H9 (cell line): ENCODE data around the gene TRMU. TPM values are rescaled to one million over a fixed set of nuclear protein-coding genes. Genes with fewer than 3 reads are reported as not detected.

Experiments used
- DNase-seq: peaks from one replicate; pipeline ENCODE4 v3.0.0-alpha.2; 2017
- H2AFZ ChIP-seq: one replicate; pipeline ENCODE4 v1.6.1; 2013; ENCODE audit warnings: mild to moderate bottlenecking, low read length, control low read depth, moderate library complexity
- H2AK5ac ChIP-seq: 2 replicates; pipeline ENCODE4 v1.6.1; 2013; ENCODE audit warnings: low read length, control low read depth, mixed read lengths; ENCODE audit not compliant: insufficient read length
- H2BK120ac ChIP-seq: one replicate; pipeline ENCODE4 v1.6.1; 2013; ENCODE audit warnings: low read depth, mild to moderate bottlenecking, low read length, control low read depth, inconsistent platforms; ENCODE audit not compliant: poor library complexity, severe bottlenecking
- H2BK12ac ChIP-seq: 2 replicates; pipeline ENCODE4 v1.6.1; 2013; ENCODE audit warnings: low read length, control low read depth, mixed read lengths, low read depth; ENCODE audit not compliant: insufficient read length
- H2BK15ac ChIP-seq: 2 replicates; pipeline ENCODE4 v1.6.1; 2013; ENCODE audit warnings: low read depth, low read length, control low read depth
- H2BK20ac ChIP-seq: one replicate; pipeline ENCODE4 v1.6.1; 2013; ENCODE audit warnings: low read depth, mild to moderate bottlenecking, low read length, control low read depth, inconsistent platforms; ENCODE audit not compliant: poor library complexity, severe bottlenecking
- H2BK5ac ChIP-seq: 2 replicates; pipeline ENCODE4 v1.6.1; 2013; ENCODE audit warnings: low read length, control low read depth, mixed read lengths; ENCODE audit not compliant: insufficient read length
- H3K14ac ChIP-seq: 2 replicates; pipeline ENCODE4 v1.6.1; 2013; ENCODE audit warnings: low read length, control low read depth; ENCODE audit not compliant: insufficient read depth
- H3K18ac ChIP-seq: 2 replicates; pipeline ENCODE4 v1.6.1; 2013; ENCODE audit warnings: low read depth, mild to moderate bottlenecking, mixed read lengths, low read length, control low read depth; ENCODE audit not compliant: insufficient read length
- H3K23ac ChIP-seq: 2 replicates; pipeline ENCODE4 v1.6.1; 2013; ENCODE audit warnings: low read length, control low read depth, mixed read lengths, low read depth; ENCODE audit not compliant: insufficient read length
- H3K23me2 ChIP-seq: 2 replicates; pipeline ENCODE4 v1.6.1; 2013; ENCODE audit warnings: low read depth, mild to moderate bottlenecking, mixed read lengths, low read length, control low read depth; ENCODE audit not compliant: insufficient read length, poor library complexity, severe bottlenecking
- H3K27ac ChIP-seq: 2 replicates; pipeline ENCODE4 v1.5.1; 2013; ENCODE audit warnings: low read length, control low read depth, mixed read lengths, low read depth; ENCODE audit not compliant: insufficient read length
- H3K27me3 ChIP-seq: 2 replicates; pipeline ENCODE4 v1.6.1; 2013; ENCODE audit warnings: low read length, control low read depth, inconsistent platforms; ENCODE audit not compliant: insufficient read depth
- H3K4ac ChIP-seq: 2 replicates; pipeline ENCODE4 v1.6.1; 2013; ENCODE audit warnings: low read depth, mild to moderate bottlenecking, control low read depth, inconsistent platforms, low read length, moderate library complexity
- H3K4me1 ChIP-seq: 2 replicates; pipeline ENCODE4 v1.6.1; 2013; ENCODE audit warnings: low read length, control low read depth, inconsistent platforms; ENCODE audit not compliant: insufficient read depth
- H3K4me2 ChIP-seq: 2 replicates; pipeline ENCODE4 v1.6.1; 2013; ENCODE audit warnings: low read length, control low read depth, mixed read lengths; ENCODE audit not compliant: insufficient read length, insufficient read depth
- H3K56ac ChIP-seq: 2 replicates; pipeline ENCODE4 v1.6.1; 2013; ENCODE audit warnings: low read depth, mild to moderate bottlenecking, mixed read lengths, low read length, control low read depth; ENCODE audit not compliant: insufficient read length
- H3K79me1 ChIP-seq: 2 replicates; pipeline ENCODE4 v1.6.1; 2013; ENCODE audit warnings: low read depth, mild to moderate bottlenecking, moderate library complexity, low read length, control low read depth, inconsistent platforms; ENCODE audit not compliant: insufficient read depth, poor library complexity, severe bottlenecking
- H3K79me2 ChIP-seq: 2 replicates; pipeline ENCODE4 v1.6.1; 2013; ENCODE audit warnings: low read length, control low read depth, inconsistent platforms; ENCODE audit not compliant: insufficient read depth
- H3K9ac ChIP-seq: 2 replicates; pipeline ENCODE4 v1.6.1; 2013; ENCODE audit warnings: low read length, control low read depth, mixed read lengths; ENCODE audit not compliant: insufficient read length; ENCODE audit errors: extremely low read depth
- H3K9me3 ChIP-seq: one replicate; pipeline ENCODE4 v1.6.1; 2013; ENCODE audit warnings: low read depth, low read length, inconsistent platforms; ENCODE audit not compliant: control insufficient read depth
- H3T11ph ChIP-seq: one replicate; pipeline ENCODE4 v1.6.1; 2013; ENCODE audit warnings: mild to moderate bottlenecking, low read length, control low read depth, inconsistent platforms
- H4K20me1 ChIP-seq: one replicate; pipeline ENCODE4 v1.6.1; 2013; ENCODE audit not compliant: control insufficient read depth, insufficient read length, insufficient read depth
- H4K5ac ChIP-seq: 2 replicates; pipeline ENCODE4 v1.6.1; 2013; ENCODE audit warnings: low read depth, mild to moderate bottlenecking, mixed read lengths, low read length, control low read depth; ENCODE audit not compliant: insufficient read length
- H4K8ac ChIP-seq: replicated peaks from 2 replicates; pipeline ENCODE4 v1.6.1; 2013; ENCODE audit warnings: low read length, control low read depth, mixed read lengths, low read depth; ENCODE audit not compliant: insufficient read length
- H4K91ac ChIP-seq: 2 replicates; pipeline ENCODE4 v1.6.1; 2013; ENCODE audit warnings: low read depth, mild to moderate bottlenecking, moderate library complexity, mixed read lengths, low read length, control low read depth; ENCODE audit not compliant: insufficient read length
- H3K27ac Mint-ChIP-seq, 3 experiments: 2 replicates in 2 of 3; 3 replicates in 1 of 3; pipeline ENCODE4 v1.8.0; 2020 to 2021; ENCODE audit warnings: mixed read lengths in 3 of 3, mild to moderate bottlenecking in 1 of 3, moderate library complexity in 1 of 3
- H3K27me3 Mint-ChIP-seq: 2 replicates; pipeline ENCODE4 v1.8.0; 2021; ENCODE audit warnings: low read depth, mild to moderate bottlenecking, moderate library complexity, mixed read lengths
- H3K36me3 Mint-ChIP-seq, 3 experiments: 2 replicates in 2 of 3; 3 replicates in 1 of 3; pipeline ENCODE4 v1.8.0; 2020 to 2021; ENCODE audit warnings: low read depth in 3 of 3, mixed read lengths in 3 of 3; ENCODE audit not compliant: insufficient read depth in 1 of 3
- H3K4me1 Mint-ChIP-seq, 2 experiments: 2 replicates each; pipeline ENCODE4 v1.8.0; 2020; ENCODE audit warnings: mixed read lengths in 2 of 2
- H3K4me3 Mint-ChIP-seq, 2 experiments: 2 replicates in 1 of 2; 3 replicates in 1 of 2; pipeline ENCODE4 v1.8.0; 2020 to 2021; ENCODE audit warnings: mild to moderate bottlenecking in 2 of 2, mixed read lengths in 2 of 2, moderate library complexity in 1 of 2
- H3K9me3 Mint-ChIP-seq, 2 experiments: 2 replicates in 1 of 2; 3 replicates in 1 of 2; pipeline ENCODE4 v1.8.0; 2020; ENCODE audit warnings: mild to moderate bottlenecking in 2 of 2, mixed read lengths in 2 of 2, moderate library complexity in 1 of 2
- WGBS: extraction: QIAGEN DNeasy Blood & Tissue Kit; methylation state at CpG from one replicate; pipeline ENCODE4 v1.1.7; 2013; ENCODE audit warnings: missing lambda C conversion rate, low lambda C conversion rate, mixed read lengths; ENCODE audit not compliant: insufficient read length; ENCODE audit errors: extremely low coverage; 5-methylcytosine and 5-hydroxymethylcytosine counted together
- total RNA-seq: library from RNA; stranded (reverse); gene quantifications from 2 replicates; pipeline ENCODE4 v1.2.1, GENCODE V29; 2021
- TF ChIP-seq, protein P1 (sequence below): fragments of 200-600 bp; sonication (generic); conservative IDR thresholded peaks from 3 replicates; pipeline ENCODE4 v1.8.0; 2021; ENCODE audit warnings: antibody characterized with exemption, mild to moderate bottlenecking

TRMU gene
- total RNA-seq, 1 experiment from 2014 or later = 86.3 TPM

GRCh38 chr22:46372686-46373085 lies 37.2 kb downstream of the TRMU start:
- WGBS = no CpG with 5 or more reads among the region's 18 CpGs
- no peak overlapping the region for H2AFZ ChIP-seq
- H2BK12ac ChIP-seq = no peak overlapping the region
- H3T11ph ChIP-seq = no peak overlapping the region
- H3K23ac ChIP-seq = no peak overlapping the region
- no peak overlapping the region for H4K91ac ChIP-seq
- DNase-seq = no peak
- no peak overlapping the region for H3K14ac ChIP-seq
- no peak overlapping the region for H3K9ac ChIP-seq
- no peak overlapping the region for H3K27ac ChIP-seq
- peaks cover 6% of the 10 kb centered on the region; the same call in 1 of the 2 replicates for H3K4me1 ChIP-seq
- H2BK20ac ChIP-seq = no peak overlapping the region
- no peak overlapping the region for H4K8ac ChIP-seq
- peaks cover 3% of the 10 kb centered on the region for H3K23me2 ChIP-seq
- Mint-ChIP-seq H3K27me3 (no peaks in the 10 kb centered on the region), H3K27ac (peak overlapping the region in 1 of 3 experiments; percentile 81; a peak in 2 of 7 replicates), H3K36me3 (peaks cover 14 to 27% (median 22%) of the 10 kb centered on the region in 3 experiments), H3K4me3 (no peak overlapping the region; a peak in 1 of 5 replicates), H3K9me3 (peaks cover 5 to 7% of the 10 kb centered on the region in 2 experiments; a peak in 2 of 5 replicates), H3K4me1 (peaks cover 26 to 28% of the 10 kb centered on the region in 2 experiments)
- no peaks in the 10 kb centered on the region for H3K9me3 ChIP-seq
- H4K5ac ChIP-seq = no peak overlapping the region
- no peak overlapping the region for H3K56ac ChIP-seq
- H3K27me3 ChIP-seq = no peaks in the 10 kb centered on the region
- no peak overlapping the region for H2BK15ac ChIP-seq
- H3K79me1 ChIP-seq = no peaks in the 10 kb centered on the region
- no peak overlapping the region for H2AK5ac ChIP-seq
- no peak overlapping the region for H3K4me2 ChIP-seq
- no peak overlapping the region for H2BK120ac ChIP-seq
- H3K4ac ChIP-seq = no peak overlapping the region
- no peak overlapping the region for H2BK5ac ChIP-seq
- no peak overlapping the region for H3K18ac ChIP-seq
- H3K79me2 ChIP-seq = no peaks in the 10 kb centered on the region
- TF ChIP-seq, protein P1, sequence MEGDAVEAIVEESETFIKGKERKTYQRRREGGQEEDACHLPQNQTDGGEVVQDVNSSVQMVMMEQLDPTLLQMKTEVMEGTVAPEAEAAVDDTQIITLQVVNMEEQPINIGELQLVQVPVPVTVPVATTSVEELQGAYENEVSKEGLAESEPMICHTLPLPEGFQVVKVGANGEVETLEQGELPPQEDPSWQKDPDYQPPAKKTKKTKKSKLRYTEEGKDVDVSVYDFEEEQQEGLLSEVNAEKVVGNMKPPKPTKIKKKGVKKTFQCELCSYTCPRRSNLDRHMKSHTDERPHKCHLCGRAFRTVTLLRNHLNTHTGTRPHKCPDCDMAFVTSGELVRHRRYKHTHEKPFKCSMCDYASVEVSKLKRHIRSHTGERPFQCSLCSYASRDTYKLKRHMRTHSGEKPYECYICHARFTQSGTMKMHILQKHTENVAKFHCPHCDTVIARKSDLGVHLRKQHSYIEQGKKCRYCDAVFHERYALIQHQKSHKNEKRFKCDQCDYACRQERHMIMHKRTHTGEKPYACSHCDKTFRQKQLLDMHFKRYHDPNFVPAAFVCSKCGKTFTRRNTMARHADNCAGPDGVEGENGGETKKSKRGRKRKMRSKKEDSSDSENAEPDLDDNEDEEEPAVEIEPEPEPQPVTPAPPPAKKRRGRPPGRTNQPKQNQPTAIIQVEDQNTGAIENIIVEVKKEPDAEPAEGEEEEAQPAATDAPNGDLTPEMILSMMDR = no peak
- H4K20me1 ChIP-seq = no peaks in the 10 kb centered on the region
